ENCODE data around the gene VCAN. TPM values are rescaled to one million over a fixed set of nuclear protein-coding genes. Genes with fewer than 3 reads are reported as not detected.
A peak's percentile ranks its signal among the peaks of the same experiment; 100 is the strongest.

VCAN gene
- total and polyA plus RNA-seq, 2 of the 4 experiments (the other 2 are of a cell fraction): 45.3 to 158 TPM

DNA sequence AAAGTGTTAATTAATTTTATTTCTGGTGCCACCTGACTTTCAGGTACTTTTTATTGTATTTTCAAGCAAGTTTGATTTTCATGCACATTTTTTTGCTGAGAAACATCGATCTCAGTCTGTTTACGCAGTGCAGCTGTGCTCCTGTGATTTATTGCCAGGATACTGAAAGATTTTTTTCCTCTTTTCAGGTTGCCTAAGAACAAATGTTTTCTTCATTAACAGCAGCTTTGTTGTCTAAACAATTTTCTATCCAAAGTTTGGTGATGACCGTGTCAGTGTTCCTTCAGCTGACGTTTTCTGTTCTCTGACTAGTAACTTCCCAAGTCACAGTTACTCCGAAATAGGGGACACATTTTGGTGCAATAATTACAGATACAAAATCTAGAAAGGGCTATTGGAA lies 78.1 kb downstream of the VCAN start:
- H3K14ac ChIP-seq (replicated peaks; ENCODE audit: low read depth, low read length): peak overlapping the region; percentile 54
- no peak overlapping the region for H3K56ac ChIP-seq (ENCODE audit: extremely low read depth, insufficient read depth, low read length)
- peak overlapping the region; percentile 55; the same call in 1 of the 3 replicates for H2BK15ac ChIP-seq (ENCODE audit: low read depth, low read length)
- H2BK120ac ChIP-seq (ENCODE audit: low read depth, low read length): peak overlapping the region; percentile 36
- H4K8ac ChIP-seq (ENCODE audit: low read depth in 2 of 2, low read length in 2 of 2): peak overlapping the region in 1 of 2 experiments; percentile 20; a peak in 2 of 4 replicates
- peaks cover 18% of the 10 kb centered on the region for H3K4me1 ChIP-seq (ENCODE audit: control insufficient read depth, insufficient read depth, low read length)
- peak overlapping the region; percentile 44; the same call in 1 of the 2 replicates for H4K5ac ChIP-seq (ENCODE audit: low read depth, low read length)
- H2AK9ac ChIP-seq (replicated peaks; ENCODE audit: low read depth, low read length, poor library complexity): no peak overlapping the region
- peak overlapping the region; percentile 26; the same call in 1 of the 2 replicates for H4K91ac ChIP-seq (ENCODE audit: insufficient read depth, low read depth, low read length)
- DNase-seq (no peak), ATAC-seq (ENCODE audit: low read depth) (no peak)
- no peak overlapping the region for H3K9ac ChIP-seq (ENCODE audit: low read depth, low read length)
- CTCF ChIA-PET: no interaction called here
- intact Hi-C loops (cut with micrococcal nuclease) (no loop called here), dilution Hi-C loops (cut with HindIII; ENCODE audit: low sequenced_read_pairs, unreplicated experiment) (no loop called here), in situ Hi-C loops (cut with MboI; ENCODE audit: low sequenced_read_pairs) (loop anchor here (10.0 to 25.0 kb wide), 2 partner anchors 462 to 905 kb away; partner anchors contain the start of genes TMEM167A and XRCC4)
- peak overlapping the region; percentile 87 for H3K23ac ChIP-seq (ENCODE audit: low read depth, low read length)
- peak overlapping the region; percentile 61; the same call in 1 of the 2 replicates for H3K18ac ChIP-seq (ENCODE audit: low read depth, low read length)
- TF ChIP-seq, protein P1, sequence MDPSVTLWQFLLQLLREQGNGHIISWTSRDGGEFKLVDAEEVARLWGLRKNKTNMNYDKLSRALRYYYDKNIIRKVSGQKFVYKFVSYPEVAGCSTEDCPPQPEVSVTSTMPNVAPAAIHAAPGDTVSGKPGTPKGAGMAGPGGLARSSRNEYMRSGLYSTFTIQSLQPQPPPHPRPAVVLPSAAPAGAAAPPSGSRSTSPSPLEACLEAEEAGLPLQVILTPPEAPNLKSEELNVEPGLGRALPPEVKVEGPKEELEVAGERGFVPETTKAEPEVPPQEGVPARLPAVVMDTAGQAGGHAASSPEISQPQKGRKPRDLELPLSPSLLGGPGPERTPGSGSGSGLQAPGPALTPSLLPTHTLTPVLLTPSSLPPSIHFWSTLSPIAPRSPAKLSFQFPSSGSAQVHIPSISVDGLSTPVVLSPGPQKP (IDR thresholded peaks at IDR 0.05; ENCODE audit: borderline replicate concordance, low read depth, low read length): no peak
- TF ChIP-seq MAZ (IDR thresholded peaks at IDR 0.05; ENCODE audit: borderline replicate concordance, low read depth, low read length) (no peak), RAD21 (IDR thresholded peaks at IDR 0.05; ENCODE audit: low read length) (no peak), MAFK (IDR thresholded peaks at IDR 0.05; ENCODE audit: low read depth, low read length) (no peak), POLR2A (IDR thresholded peaks at IDR 0.05; ENCODE audit: low read depth, low read length) (no peak), RFX5 (IDR thresholded peaks at IDR 0.05; ENCODE audit: low read depth, low read length) (no peak), MXI1 (IDR thresholded peaks at IDR 0.05; ENCODE audit: borderline replicate concordance, low read depth, low read length) (no peak), CHD1 (IDR thresholded peaks at IDR 0.05; ENCODE audit: low read depth, low read length) (no peak), FOS (IDR thresholded peaks at IDR 0.05; ENCODE audit: low read depth, low read length) (no peak), CEBPB (IDR thresholded peaks at IDR 0.05; ENCODE audit: low read depth, low read length) (no peak), NFE2L2 (IDR thresholded peaks at IDR 0.05; ENCODE audit: low read depth, low read length) (no peak), SMC3 (IDR thresholded peaks at IDR 0.05; ENCODE audit: low read depth, low read length) (no peak), BHLHE40 (IDR thresholded peaks at IDR 0.05; ENCODE audit: low read depth, low read length) (no peak), RCOR1 (IDR thresholded peaks at IDR 0.05; ENCODE audit: insufficient replicate concordance, low read length) (no peak)
- TF ChIP-seq, protein P2, sequence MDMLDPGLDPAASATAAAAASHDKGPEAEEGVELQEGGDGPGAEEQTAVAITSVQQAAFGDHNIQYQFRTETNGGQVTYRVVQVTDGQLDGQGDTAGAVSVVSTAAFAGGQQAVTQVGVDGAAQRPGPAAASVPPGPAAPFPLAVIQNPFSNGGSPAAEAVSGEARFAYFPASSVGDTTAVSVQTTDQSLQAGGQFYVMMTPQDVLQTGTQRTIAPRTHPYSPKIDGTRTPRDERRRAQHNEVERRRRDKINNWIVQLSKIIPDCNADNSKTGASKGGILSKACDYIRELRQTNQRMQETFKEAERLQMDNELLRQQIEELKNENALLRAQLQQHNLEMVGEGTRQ (IDR thresholded peaks at IDR 0.05; ENCODE audit: low read depth, low read length): no peak
- TF ChIP-seq, protein P3, sequence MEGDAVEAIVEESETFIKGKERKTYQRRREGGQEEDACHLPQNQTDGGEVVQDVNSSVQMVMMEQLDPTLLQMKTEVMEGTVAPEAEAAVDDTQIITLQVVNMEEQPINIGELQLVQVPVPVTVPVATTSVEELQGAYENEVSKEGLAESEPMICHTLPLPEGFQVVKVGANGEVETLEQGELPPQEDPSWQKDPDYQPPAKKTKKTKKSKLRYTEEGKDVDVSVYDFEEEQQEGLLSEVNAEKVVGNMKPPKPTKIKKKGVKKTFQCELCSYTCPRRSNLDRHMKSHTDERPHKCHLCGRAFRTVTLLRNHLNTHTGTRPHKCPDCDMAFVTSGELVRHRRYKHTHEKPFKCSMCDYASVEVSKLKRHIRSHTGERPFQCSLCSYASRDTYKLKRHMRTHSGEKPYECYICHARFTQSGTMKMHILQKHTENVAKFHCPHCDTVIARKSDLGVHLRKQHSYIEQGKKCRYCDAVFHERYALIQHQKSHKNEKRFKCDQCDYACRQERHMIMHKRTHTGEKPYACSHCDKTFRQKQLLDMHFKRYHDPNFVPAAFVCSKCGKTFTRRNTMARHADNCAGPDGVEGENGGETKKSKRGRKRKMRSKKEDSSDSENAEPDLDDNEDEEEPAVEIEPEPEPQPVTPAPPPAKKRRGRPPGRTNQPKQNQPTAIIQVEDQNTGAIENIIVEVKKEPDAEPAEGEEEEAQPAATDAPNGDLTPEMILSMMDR (conservative IDR thresholded peaks at IDR 0.05; ENCODE audit: low read depth, low read length): no peak
- no peak overlapping the region for H2AFZ ChIP-seq (replicated peaks; ENCODE audit: low read length, poor library complexity)
- H3K4ac ChIP-seq (ENCODE audit: low read depth, low read length): peak overlapping the region; percentile 38
- no peaks in the 10 kb centered on the region for H3K9me3 ChIP-seq (ENCODE audit: control insufficient read depth, insufficient read depth, low read length)
- WGBS, 2 experiments (ENCODE audit: extremely low coverage in 2 of 2, insufficient read length in 1 of 2): no CpG with 5 or more reads among the region's 5 CpGs
- H3K4me2 ChIP-seq (ENCODE audit: low read depth, low read length): peak overlapping the region; percentile 26
- POLR2A ChIA-PET (ENCODE audit: unreplicated experiment): no interaction called here
- H2BK20ac ChIP-seq (ENCODE audit: low read depth, low read length): peak overlapping the region; percentile 45
- no peak overlapping the region for H3K27ac ChIP-seq (ENCODE audit: insufficient read depth, low read length)
- peak overlapping the region; percentile 36 for H2AK5ac ChIP-seq (ENCODE audit: low read depth, low read length)
- H4K20me1 ChIP-seq (ENCODE audit: insufficient read depth, low read length): no peaks in the 10 kb centered on the region
- peak overlapping the region; percentile 13 for H2BK5ac ChIP-seq (ENCODE audit: low read depth, low read length, poor library complexity, severe bottlenecking)
- no TSS peak for BruUV-seq (replicated peaks)
- peaks cover 13% of the 10 kb centered on the region for H3K36me3 ChIP-seq (ENCODE audit: control insufficient read depth, insufficient read depth, low read length)
- H3K4me3 ChIP-seq (ENCODE audit: insufficient read depth, low read depth, low read length): no peak overlapping the region
- peaks cover 7 to 19% of the 10 kb centered on the region in 2 experiments for H3K79me1 ChIP-seq (ENCODE audit: low read depth in 1 of 2, low read length in 2 of 2)
- no peaks in the 10 kb centered on the region for H3K27me3 ChIP-seq (ENCODE audit: control insufficient read depth, insufficient read depth, low read length)
- peaks cover 13% of the 10 kb centered on the region for H3K9me1 ChIP-seq (ENCODE audit: insufficient read depth, low read length)

All from IMR-90 (cell line).